DND-41 (cell line): ENCODE results near the gene MECR.

ENCODE experiments used
- ATAC-seq: fragments of 200-7000 bp; cut with Tn5 transposase; 3 replicates; pipeline ENCODE4 v1.9.1; 2021; ENCODE audit warnings: low read depth; ENCODE audit not compliant: insufficient read depth
- DNase-seq: peaks from one replicate; pipeline ENCODE4 v3.0.0-alpha.2; 2020
- H2AFZ ChIP-seq: 2 replicates; pipeline ENCODE4 v1.6.0; 2012; ENCODE audit warnings: low read depth, low read length
- H3K27ac ChIP-seq: 2 replicates; pipeline ENCODE4 v1.5.1; 2012; ENCODE audit warnings: low read length, inconsistent platforms
- H3K27me3 ChIP-seq: fragments of 200-600 bp; sonication (generic); 2 replicates; pipeline ENCODE4 v1.6.0; 2012; ENCODE audit warnings: low read length, mild to moderate bottlenecking, inconsistent platforms; ENCODE audit not compliant: insufficient read depth, poor library complexity
- H3K36me3 ChIP-seq: 2 replicates; pipeline ENCODE4 v1.5.1; 2012; ENCODE audit warnings: low read length, inconsistent platforms; ENCODE audit not compliant: insufficient read depth
- H3K4me1 ChIP-seq: 2 replicates; pipeline ENCODE4 v1.5.1; 2012; ENCODE audit warnings: mild to moderate bottlenecking, low read length; ENCODE audit not compliant: insufficient read depth
- H3K4me2 ChIP-seq: 2 replicates; pipeline ENCODE4 v1.6.0; 2012; ENCODE audit warnings: mild to moderate bottlenecking, moderate library complexity, low read length, inconsistent platforms; ENCODE audit not compliant: insufficient read depth
- H3K4me3 ChIP-seq, 2 experiments: fragments of 200-600 bp in 1 of 2; shearing (Covaris generic) in 1 of 2; 2 replicates each; pipeline ENCODE4 v1.5.1; 2012 to 2016; ENCODE audit warnings: inconsistent platforms in 2 of 2, low read length in 2 of 2, mild to moderate bottlenecking in 2 of 2, low read depth in 1 of 2, moderate library complexity in 1 of 2
- H3K79me2 ChIP-seq: 2 replicates; pipeline ENCODE4 v1.6.0; 2012; ENCODE audit warnings: low read length, inconsistent platforms; ENCODE audit not compliant: insufficient read depth
- H3K9ac ChIP-seq: 2 replicates; pipeline ENCODE4 v1.6.0; 2012; ENCODE audit warnings: low read depth, mild to moderate bottlenecking, inconsistent platforms, low read length, moderate library complexity
- H3K9me3 ChIP-seq: 2 replicates; pipeline ENCODE4 v1.5.1; 2012; ENCODE audit warnings: low read length, moderate library complexity, mild to moderate bottlenecking, inconsistent platforms; ENCODE audit not compliant: insufficient read depth, severe bottlenecking
- H4K20me1 ChIP-seq: 2 replicates; pipeline ENCODE4 v1.6.0; 2012; ENCODE audit warnings: low read length; ENCODE audit not compliant: insufficient read depth
- CTCF ChIP-seq: IDR thresholded peaks from 2 replicates; pipeline ENCODE4 v1.5.1; 2012; ENCODE audit warnings: borderline replicate concordance, low read length, moderate library complexity, mild to moderate bottlenecking; ENCODE audit not compliant: poor library complexity, severe bottlenecking; ENCODE audit errors: extremely low read depth
- EZH2 ChIP-seq: IDR thresholded peaks from 3 replicates; pipeline ENCODE4 v1.6.1; 2012; ENCODE audit warnings: borderline replicate concordance, low read depth, mild to moderate bottlenecking, moderate library complexity, low read length, inconsistent platforms; ENCODE audit not compliant: severe bottlenecking

The MECR gene

GRCh38 chr1:29243871-29244200, 13.1 kb upstream of the MECR start:
- Histone ChIP-seq H3K27ac (no peak overlapping the region), H3K36me3 (no peaks in the 10 kb centered on the region), H3K9me3 (no peaks in the 10 kb centered on the region), H3K27me3 (no peaks in the 10 kb centered on the region), H3K4me2 (no peak overlapping the region), H3K4me1 (peaks cover 28% of the 10 kb centered on the region), H2AFZ (no peak overlapping the region), H3K79me2 (no peaks in the 10 kb centered on the region), H3K4me3 (no peak overlapping the region), H4K20me1 (no peaks in the 10 kb centered on the region), H3K9ac (no peak overlapping the region)
- TF ChIP-seq EZH2: no peak
- no peak for TF ChIP-seq CTCF
- no peak for DNase-seq
- no peak for ATAC-seq

- no peaks in the 10 kb centered on the region for H3K79me2 ChIP-seq
- H2AFZ ChIP-seq: no peak overlapping the region
- ATAC-seq: no peak
- no peaks in the 10 kb centered on the region for H4K20me1 ChIP-seq
- no peaks in the 10 kb centered on the region for H3K9me3 ChIP-seq
- no peak for TF ChIP-seq EZH2
- H3K4me1 ChIP-seq: peaks cover 22% of the 10 kb centered on the region
- DNase-seq: no peak
- H3K36me3 ChIP-seq: no peaks in the 10 kb centered on the region
- no peak overlapping the region for H3K27ac ChIP-seq
- H3K4me3 ChIP-seq: no peak overlapping the region
- no peak overlapping the region for H3K4me2 ChIP-seq
- H3K27me3 ChIP-seq: peaks cover 3% of the 10 kb centered on the region
- H3K9ac ChIP-seq: no peak overlapping the region
These were observed 12.5 kb upstream of the MECR start for GRCh38 chr1:29243023-29243870.

GRCh38 chr1:29240986-29241385, 10.3 kb upstream of the MECR start:
- peaks cover 6% of the 10 kb centered on the region; the same call in 1 of the 2 replicates for H4K20me1 ChIP-seq
- H3K4me1 ChIP-seq: peaks cover 33% of the 10 kb centered on the region

More at GRCh38 chr1:29240986-29241385, 10.3 kb upstream of the MECR start:
- peaks cover 20% of the 10 kb centered on the region for H3K27me3 ChIP-seq
- H3K4me2 ChIP-seq: no peak overlapping the region
- H3K4me3 ChIP-seq: no peak overlapping the region
- TF ChIP-seq CTCF (no peak), EZH2 (no peak)
- no peaks in the 10 kb centered on the region for H3K9me3 ChIP-seq
- peak overlapping the region; percentile 56; the same call in 1 of the 2 replicates for H3K27ac ChIP-seq
- no peaks in the 10 kb centered on the region for H3K36me3 ChIP-seq
- ATAC-seq (no peak), DNase-seq (no peak)
- H2AFZ ChIP-seq: no peak overlapping the region
- H3K9ac ChIP-seq: no peak overlapping the region
- no peaks in the 10 kb centered on the region for H3K79me2 ChIP-seq
